BLaER1 (cell line): ENCODE data around the gene NOL4L.

ENCODE experiments used
- H3K27ac ChIP-seq: shearing (Covaris generic); formaldehyde crosslinking; 2 replicates; pipeline ENCODE4 v1.8.1; 2022
- H3K27me3 ChIP-seq: shearing (Covaris generic); formaldehyde crosslinking; 2 replicates; pipeline ENCODE4 v1.8.1; 2022
- H3K36me3 ChIP-seq: shearing (Covaris generic); formaldehyde crosslinking; 2 replicates; pipeline ENCODE4 v1.8.1; 2022
- H3K4me1 ChIP-seq: shearing (Covaris generic); formaldehyde crosslinking; 2 replicates; pipeline ENCODE4 v1.8.1; 2022
- H3K4me2 ChIP-seq: shearing (Covaris generic); formaldehyde crosslinking; 2 replicates; pipeline ENCODE4 v1.8.1; 2022
- H3K4me3 ChIP-seq: shearing (Covaris generic); formaldehyde crosslinking; 2 replicates; pipeline ENCODE4 v1.8.1; 2022
- H3K9ac ChIP-seq: shearing (Covaris generic); formaldehyde crosslinking; 2 replicates; pipeline ENCODE4 v1.8.1; 2022
- H3K9me3 ChIP-seq: shearing (Covaris generic); formaldehyde crosslinking; 2 replicates; pipeline ENCODE4 v1.8.1; 2022
- H4K20me1 ChIP-seq: shearing (Covaris generic); formaldehyde crosslinking; 2 replicates; pipeline ENCODE4 v1.8.1; 2022
- Cebpa-rat ChIP-seq: shearing (Covaris generic); IDR thresholded peaks from 2 replicates; pipeline ENCODE4 v1.8.1; 2022

Gene NOL4L

GRCh38 chr20:32437391-32438074 is 147.6 kb downstream of the NOL4L start:
- Histone ChIP-seq H3K4me1 (peaks cover 58% of the 10 kb centered on the region), H3K36me3 (peaks cover 88% of the 10 kb centered on the region)

GRCh38 chr20:32436968-32437367 is 148.2 kb downstream of the NOL4L start:
- no peak overlapping the region for H3K27ac ChIP-seq
- peaks cover 55% of the 10 kb centered on the region for H3K4me1 ChIP-seq
- H3K4me2 ChIP-seq, result peak overlapping the region; percentile 71; the same call in 1 of the 2 replicates
- no peak overlapping the region for H3K9ac ChIP-seq
- H3K27me3 ChIP-seq, result no peaks in the 10 kb centered on the region
- H4K20me1 ChIP-seq, result peaks cover 100% of the 10 kb centered on the region
- peaks cover 89% of the 10 kb centered on the region for H3K36me3 ChIP-seq
- H3K4me3 ChIP-seq, result no peak overlapping the region
- H3K9me3 ChIP-seq, result no peaks in the 10 kb centered on the region
- no peak for TF ChIP-seq Cebpa-rat

More at GRCh38 chr20:32437391-32438074, 147.6 kb downstream of the NOL4L start:
- no peaks in the 10 kb centered on the region for H3K27me3 ChIP-seq
- no peak for TF ChIP-seq Cebpa-rat
- peaks cover 100% of the 10 kb centered on the region for H4K20me1 ChIP-seq
- peak overlapping the region; percentile 71 for H3K4me2 ChIP-seq
- no peak overlapping the region for H3K9ac ChIP-seq
- no peaks in the 10 kb centered on the region for H3K9me3 ChIP-seq
- H3K27ac ChIP-seq, result no peak overlapping the region
- no peak overlapping the region for H3K4me3 ChIP-seq

DNA sequence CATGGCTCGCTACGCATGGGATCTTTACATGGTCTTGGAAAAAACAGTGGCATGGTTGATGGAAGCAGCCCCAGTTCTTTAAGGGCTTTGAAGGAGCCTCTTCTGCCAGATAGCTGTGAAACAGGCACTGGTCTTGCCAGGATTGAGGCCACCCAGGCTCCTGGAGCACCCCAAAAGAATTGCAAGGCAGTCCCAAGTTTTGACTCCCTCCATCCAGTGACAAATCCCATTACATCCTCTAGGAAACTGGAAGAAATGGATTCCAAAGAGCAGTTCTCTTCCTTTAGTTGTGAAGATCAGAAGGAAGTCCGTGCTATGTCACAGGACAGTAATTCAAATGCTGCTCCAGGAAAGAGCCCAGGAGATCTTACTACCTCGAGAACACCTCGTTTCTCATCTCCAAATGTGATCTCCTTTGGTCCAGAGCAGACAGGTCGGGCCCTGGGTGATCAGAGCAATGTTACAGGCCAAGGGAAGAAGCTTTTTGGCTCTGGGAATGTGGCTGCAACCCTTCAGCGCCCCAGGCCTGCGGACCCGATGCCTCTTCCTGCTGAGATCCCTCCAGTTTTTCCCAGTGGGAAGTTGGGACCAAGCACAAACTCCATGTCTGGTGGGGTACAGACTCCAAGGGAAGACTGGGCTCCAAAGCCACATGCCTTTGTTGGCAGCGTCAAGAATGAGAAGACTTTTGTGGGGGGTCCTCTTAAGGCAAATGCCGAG is 148.8 kb downstream of the NOL4L start:
- Histone ChIP-seq H3K9me3 (no peaks in the 10 kb centered on the region), H3K4me3 (no peak overlapping the region), H3K27ac (no peak overlapping the region), H3K4me1 (peaks cover 49% of the 10 kb centered on the region), H3K9ac (no peak overlapping the region), H3K4me2 (no peak overlapping the region), H3K27me3 (no peaks in the 10 kb centered on the region), H4K20me1 (peaks cover 100% of the 10 kb centered on the region), H3K36me3 (peaks cover 90% of the 10 kb centered on the region)
- no peak for TF ChIP-seq Cebpa-rat

DNA sequence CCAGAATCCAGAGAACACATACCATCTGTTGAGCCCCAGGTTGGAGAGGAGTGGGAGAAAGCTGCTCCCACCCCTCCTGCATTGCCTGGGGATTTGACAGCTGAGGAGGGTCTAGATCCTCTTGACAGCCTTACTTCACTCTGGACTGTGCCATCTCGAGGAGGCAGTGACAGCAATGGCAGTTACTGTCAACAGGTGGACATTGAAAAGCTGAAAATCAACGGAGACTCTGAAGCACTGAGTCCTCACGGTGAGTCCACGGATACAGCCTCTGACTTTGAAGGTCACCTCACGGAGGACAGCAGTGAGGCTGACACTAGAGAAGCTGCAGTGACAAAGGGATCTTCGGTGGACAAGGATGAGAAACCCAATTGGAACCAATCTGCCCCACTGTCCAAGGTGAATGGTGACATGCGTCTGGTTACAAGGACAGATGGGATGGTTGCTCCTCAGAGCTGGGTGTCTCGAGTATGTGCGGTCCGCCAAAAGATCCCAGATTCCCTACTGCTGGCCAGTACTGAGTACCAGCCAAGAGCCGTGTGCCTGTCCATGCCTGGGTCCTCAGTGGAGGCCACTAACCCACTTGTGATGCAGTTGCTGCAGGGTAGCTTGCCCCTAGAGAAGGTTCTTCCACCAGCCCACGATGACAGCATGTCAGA is 149.6 kb downstream of the NOL4L start:
- Histone ChIP-seq H4K20me1 (peaks cover 100% of the 10 kb centered on the region), H3K4me2 (no peak overlapping the region), H3K27me3 (no peaks in the 10 kb centered on the region), H3K27ac (no peak overlapping the region), H3K9ac (no peak overlapping the region), H3K4me3 (no peak overlapping the region), H3K36me3 (peaks cover 90% of the 10 kb centered on the region), H3K9me3 (no peaks in the 10 kb centered on the region), H3K4me1 (peaks cover 42% of the 10 kb centered on the region)
- no peak for TF ChIP-seq Cebpa-rat

- Histone ChIP-seq H3K27me3 (no peaks in the 10 kb centered on the region), H3K4me2 (no peak overlapping the region), H4K20me1 (peaks cover 97% of the 10 kb centered on the region), H3K9me3 (no peaks in the 10 kb centered on the region), H3K4me3 (no peak overlapping the region), H3K4me1 (peaks cover 31% of the 10 kb centered on the region), H3K36me3 (peaks cover 94% of the 10 kb centered on the region), H3K9ac (no peak overlapping the region), H3K27ac (no peak overlapping the region)
- TF ChIP-seq Cebpa-rat, result no peak
Measured at GRCh38 chr20:32434434-32434833, 150.7 kb downstream of the NOL4L start.

DNA sequence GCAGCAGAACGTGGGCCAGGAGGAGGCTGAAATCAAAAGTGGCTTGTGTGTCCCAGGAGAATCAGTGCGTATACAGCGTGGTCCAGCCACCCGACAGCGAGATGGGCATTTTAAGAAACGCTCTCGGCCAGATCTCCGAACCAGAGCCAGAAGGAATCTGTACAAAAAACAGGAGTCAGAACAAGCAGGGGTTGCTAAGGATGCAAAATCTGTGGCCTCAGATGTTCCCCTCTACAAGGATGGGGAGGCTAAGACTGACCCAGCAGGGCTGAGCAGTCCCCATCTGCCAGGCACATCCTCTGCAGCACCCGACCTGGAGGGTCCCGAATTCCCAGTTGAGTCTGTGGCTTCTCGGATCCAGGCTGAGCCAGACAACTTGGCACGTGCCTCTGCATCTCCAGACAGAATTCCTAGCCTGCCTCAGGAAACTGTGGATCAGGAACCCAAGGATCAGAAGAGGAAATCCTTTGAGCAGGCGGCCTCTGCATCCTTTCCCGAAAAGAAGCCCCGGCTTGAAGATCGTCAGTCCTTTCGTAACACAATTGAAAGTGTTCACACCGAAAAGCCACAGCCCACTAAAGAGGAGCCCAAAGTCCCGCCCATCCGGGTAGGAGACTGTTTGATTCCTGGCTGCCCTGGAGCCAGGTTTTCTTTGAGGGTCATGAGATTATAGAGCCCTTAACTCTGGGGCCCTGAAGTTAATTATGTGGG is 151.7 kb downstream of the NOL4L start:
- Histone ChIP-seq H3K27me3 (no peaks in the 10 kb centered on the region), H4K20me1 (peaks cover 97% of the 10 kb centered on the region), H3K4me2 (no peak overlapping the region), H3K27ac (no peak overlapping the region), H3K9me3 (no peaks in the 10 kb centered on the region), H3K4me1 (peaks cover 21% of the 10 kb centered on the region), H3K9ac (no peak overlapping the region), H3K36me3 (peaks cover 99% of the 10 kb centered on the region), H3K4me3 (no peak overlapping the region)
- TF ChIP-seq Cebpa-rat, result no peak

DNA sequence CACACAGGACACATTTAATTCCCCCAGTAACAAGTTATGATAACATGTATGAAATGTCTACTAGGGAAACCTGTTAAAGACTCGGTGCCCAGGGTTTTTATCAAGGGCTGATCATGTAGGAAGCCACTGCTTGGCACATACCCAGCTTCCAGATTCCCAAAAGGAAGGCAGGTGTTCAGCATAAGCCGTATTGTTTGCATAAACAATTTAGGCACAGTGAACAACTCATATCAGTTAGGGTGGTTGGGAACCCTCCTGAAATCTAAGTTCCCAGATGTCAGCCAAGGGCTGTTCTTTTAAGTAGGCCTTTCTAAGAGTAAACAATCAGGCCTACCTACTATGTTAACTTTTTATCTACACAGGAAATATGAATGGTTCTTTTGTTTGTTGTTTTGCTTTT is 152.9 kb downstream of the NOL4L start:
- Histone ChIP-seq H3K27ac (no peak overlapping the region), H3K36me3 (peaks cover 99% of the 10 kb centered on the region), H4K20me1 (peaks cover 97% of the 10 kb centered on the region), H3K9ac (no peak overlapping the region), H3K27me3 (no peaks in the 10 kb centered on the region), H3K4me2 (no peak overlapping the region), H3K4me3 (no peak overlapping the region), H3K4me1 (peaks cover 9% of the 10 kb centered on the region), H3K9me3 (no peaks in the 10 kb centered on the region)
- no peak for TF ChIP-seq Cebpa-rat

- no peaks in the 10 kb centered on the region for H3K9me3 ChIP-seq
- peaks cover 99% of the 10 kb centered on the region for H3K36me3 ChIP-seq
- TF ChIP-seq Cebpa-rat, result no peak
- H3K27ac ChIP-seq, result no peak overlapping the region
- H3K4me1 ChIP-seq, result peaks cover under 1% of the 10 kb centered on the region; the same call in 1 of the 2 replicates
- no peak overlapping the region for H3K4me3 ChIP-seq
- no peak overlapping the region for H3K9ac ChIP-seq
- peaks cover 97% of the 10 kb centered on the region for H4K20me1 ChIP-seq
- no peak overlapping the region for H3K4me2 ChIP-seq
- no peaks in the 10 kb centered on the region for H3K27me3 ChIP-seq
Measured at GRCh38 chr20:32431457-32431856, 153.7 kb downstream of the NOL4L start.

GRCh38 chr20:32429745-32430360 is 155.3 kb downstream of the NOL4L start:
- Histone ChIP-seq H3K4me1 (no peaks in the 10 kb centered on the region), H3K9ac (no peak overlapping the region), H3K27me3 (no peaks in the 10 kb centered on the region), H3K4me3 (no peak overlapping the region), H4K20me1 (peaks cover 97% of the 10 kb centered on the region), H3K27ac (no peak overlapping the region), H3K9me3 (no peaks in the 10 kb centered on the region), H3K36me3 (peaks cover 95% of the 10 kb centered on the region), H3K4me2 (no peak overlapping the region)
- TF ChIP-seq Cebpa-rat, result no peak
